Hepatocyte (in vitro differentiated cells): ENCODE data around the gene ZFAND2A. TPM values are rescaled to one million over a fixed set of nuclear protein-coding genes. Genes with fewer than 3 reads are reported as not detected.

Experiments used
- DNase-seq: peaks from one replicate; pipeline ENCODE4 v3.0.0-alpha.2; 2016; ENCODE audit warnings: low spot score
- H2AFZ ChIP-seq: fragments of 200-600 bp; sonication (generic); 2 replicates; pipeline ENCODE4 v1.6.0; 2016; ENCODE audit warnings: antibody characterized with exemption, mild to moderate bottlenecking
- H3K27ac ChIP-seq: fragments of 200-600 bp; sonication (generic); 2 replicates; pipeline ENCODE4 v1.5.1; 2016; ENCODE audit warnings: mild to moderate bottlenecking
- H3K27me3 ChIP-seq: fragments of 200-600 bp; sonication (generic); 2 replicates; pipeline ENCODE4 v1.6.1; 2016
- H3K36me3 ChIP-seq: fragments of 200-600 bp; sonication (generic); replicated peaks from 2 replicates; pipeline ENCODE4 v1.5.1; 2016; ENCODE audit warnings: low read depth; ENCODE audit not compliant: insufficient read depth
- H3K4me1 ChIP-seq: fragments of 200-600 bp; sonication (generic); 2 replicates; pipeline ENCODE4 v1.5.1; 2016; ENCODE audit warnings: mild to moderate bottlenecking, moderate library complexity; ENCODE audit not compliant: insufficient read depth
- H3K4me2 ChIP-seq: fragments of 200-600 bp; sonication (generic); 2 replicates; pipeline ENCODE4 v1.6.0; 2016
- H3K4me3 ChIP-seq: fragments of 200-600 bp; sonication (generic); 2 replicates; pipeline ENCODE4 v1.5.1; 2016; ENCODE audit warnings: mild to moderate bottlenecking
- H3K79me2 ChIP-seq: fragments of 200-600 bp; sonication (generic); 2 replicates; pipeline ENCODE4 v1.6.0; 2017; ENCODE audit warnings: mild to moderate bottlenecking
- H3K9me2 ChIP-seq: fragments of 200-600 bp; sonication (generic); replicated peaks from 2 replicates; pipeline ENCODE4 v1.6.0; 2017; ENCODE audit warnings: mild to moderate bottlenecking; ENCODE audit not compliant: insufficient read depth
- H3K9me3 ChIP-seq: fragments of 200-600 bp; sonication (generic); 2 replicates; pipeline ENCODE4 v1.5.1; 2016; ENCODE audit warnings: low read depth, mild to moderate bottlenecking
- H4K20me1 ChIP-seq: fragments of 200-600 bp; sonication (generic); 2 replicates; pipeline ENCODE4 v1.6.0; 2016; ENCODE audit warnings: mild to moderate bottlenecking; ENCODE audit not compliant: insufficient read depth, poor library complexity, severe bottlenecking
- CTCF ChIP-seq: fragments of 200-600 bp; sonication (generic); IDR thresholded peaks from 2 replicates; pipeline ENCODE4 v1.5.1; 2016; ENCODE audit warnings: antibody characterized with exemption, mild to moderate bottlenecking; ENCODE audit not compliant: poor library complexity
- EZH2 ChIP-seq: fragments of 200-600 bp; sonication (generic); IDR thresholded peaks from 2 replicates; pipeline ENCODE4 v1.6.1; 2016; ENCODE audit warnings: antibody characterized with exemption, mild to moderate bottlenecking, borderline replicate concordance
- EZH2phosphoT487 ChIP-seq: fragments of 200-600 bp; sonication (generic); IDR thresholded peaks from one replicate; pipeline ENCODE4 v1.6.1; 2018; ENCODE audit warnings: antibody characterized with exemption, mild to moderate bottlenecking, low read depth, moderate library complexity; ENCODE audit not compliant: unreplicated experiment, severe bottlenecking
- WGBS: methylation state at CpG from one replicate; pipeline ENCODE4 v1.1.6; 2016; ENCODE audit warnings: low lambda C conversion rate; ENCODE audit errors: missing lambda C conversion rate; 5-methylcytosine and 5-hydroxymethylcytosine counted together
- polyA plus RNA-seq: library from polyadenylated mRNA; unstranded; fragments of >200 nt; fragmentation: Nextera tagmentation; extraction: Ambion mirVana; gene quantifications from 2 replicates; pipeline ENCODE4 v1.2.1, GENCODE V29; 2016
- total RNA-seq: library from RNA; depleted of rRNA; stranded (reverse); fragments of >200 nt; gene quantifications from 2 replicates; pipeline ENCODE4 v1.2.3, GENCODE V29; 2014

The ZFAND2A gene
- total and polyA plus RNA-seq, 2 experiments from 2014 or later, result 35.4 to 54.3 TPM

GRCh38 chr7:1152492-1152891 is 7.5 kb downstream of the ZFAND2A start:
- Histone ChIP-seq H3K4me1 (peaks cover 4% of the 10 kb centered on the region), H3K27me3 (no peaks in the 10 kb centered on the region), H3K4me3 (no peak overlapping the region), H3K4me2 (no peak overlapping the region), H3K9me3 (no peaks in the 10 kb centered on the region), H2AFZ (no peak overlapping the region), H3K9me2 (no peaks in the 10 kb centered on the region), H4K20me1 (no peaks in the 10 kb centered on the region), H3K27ac (no peak overlapping the region), H3K36me3 (no peaks in the 10 kb centered on the region), H3K79me2 (peaks cover 15% of the 10 kb centered on the region)
- TF ChIP-seq CTCF (no peak), EZH2phosphoT487 (no peak), EZH2 (no peak)
- 97% methylated on average over 15 of the region's 15 CpGs for WGBS
- DNase-seq, result no peak

DNA sequence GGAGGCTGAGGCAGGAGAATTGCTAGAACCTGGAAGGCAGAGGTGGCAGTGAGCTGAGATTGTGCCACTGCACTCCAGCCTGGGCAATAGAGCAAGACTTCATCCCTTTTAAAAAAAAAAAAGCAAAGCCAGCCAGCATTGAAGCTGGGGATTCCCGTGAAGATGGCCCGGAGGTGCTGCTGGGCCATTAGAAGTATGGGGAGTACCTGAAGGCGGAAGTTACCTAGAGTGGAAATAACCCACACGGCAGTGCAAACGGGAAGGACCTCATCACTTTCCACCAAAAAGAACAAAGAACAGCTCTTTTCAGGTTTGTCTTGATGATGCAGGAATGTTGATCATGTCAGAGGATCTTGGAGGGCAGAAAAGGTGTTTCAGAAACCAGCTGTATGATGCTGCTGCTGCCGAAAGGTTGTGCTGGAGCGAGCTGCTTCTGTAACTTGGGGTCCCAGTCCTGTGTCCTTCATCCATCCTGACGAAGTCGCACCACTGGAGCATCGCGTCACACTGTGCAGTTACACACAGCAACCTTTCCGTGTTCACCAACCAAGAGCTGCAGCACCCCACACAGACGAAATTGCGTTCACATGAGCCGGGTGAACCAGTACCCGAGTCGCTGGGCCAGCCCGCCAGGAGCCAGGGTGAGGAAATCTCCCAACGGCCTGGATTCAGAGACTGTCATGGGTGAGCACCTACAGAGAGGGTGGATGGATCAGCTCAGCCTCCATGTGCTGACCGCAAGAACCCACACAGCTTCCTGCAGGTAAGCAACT is 8.2 kb downstream of the ZFAND2A start:
- no peaks in the 10 kb centered on the region for H3K4me1 ChIP-seq
- H3K27ac ChIP-seq, result no peak overlapping the region
- 97% methylated on average over 20 of the region's 20 CpGs for WGBS
- H3K36me3 ChIP-seq, result no peaks in the 10 kb centered on the region
- no peak overlapping the region for H2AFZ ChIP-seq
- H3K27me3 ChIP-seq, result no peaks in the 10 kb centered on the region
- no peaks in the 10 kb centered on the region for H3K9me2 ChIP-seq
- no peaks in the 10 kb centered on the region for H3K9me3 ChIP-seq
- H3K79me2 ChIP-seq, result peaks cover 11% of the 10 kb centered on the region
- TF ChIP-seq EZH2phosphoT487 (no peak), EZH2 (no peak), CTCF (no peak)
- H3K4me3 ChIP-seq, result no peak overlapping the region
- no peak overlapping the region for H3K4me2 ChIP-seq
- no peaks in the 10 kb centered on the region for H4K20me1 ChIP-seq
- DNase-seq, result no peak

DNA sequence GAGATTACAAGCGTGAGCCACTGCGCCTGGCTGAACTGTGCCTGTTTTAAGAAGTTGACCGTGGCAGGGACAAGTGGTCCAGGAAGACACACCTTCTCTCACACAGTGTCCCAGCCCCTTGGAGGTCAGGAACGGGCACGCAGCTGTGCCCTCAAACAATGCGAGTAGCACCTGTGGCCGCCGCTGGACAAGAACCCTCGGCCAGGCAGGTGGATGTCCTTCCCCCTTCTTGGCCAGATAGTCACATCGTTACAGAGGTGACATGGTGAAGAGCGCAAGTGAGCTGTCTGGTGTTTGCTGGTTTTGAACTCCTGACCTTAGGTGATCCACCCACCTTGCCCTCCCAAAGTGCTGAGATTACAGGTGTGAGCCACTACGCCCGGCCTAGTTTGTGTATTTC is 8.8 kb downstream of the ZFAND2A start:
- Histone ChIP-seq H3K4me1 (no peaks in the 10 kb centered on the region), H3K79me2 (peaks cover 11% of the 10 kb centered on the region), H3K27ac (no peak overlapping the region), H3K4me2 (no peak overlapping the region), H2AFZ (no peak overlapping the region), H3K36me3 (no peaks in the 10 kb centered on the region), H3K9me2 (no peaks in the 10 kb centered on the region), H4K20me1 (no peaks in the 10 kb centered on the region), H3K27me3 (no peaks in the 10 kb centered on the region), H3K9me3 (no peaks in the 10 kb centered on the region), H3K4me3 (no peak overlapping the region)
- no peak for DNase-seq
- no peak for TF ChIP-seq EZH2
- no peak for TF ChIP-seq CTCF
- TF ChIP-seq EZH2phosphoT487, result no peak
- WGBS, result 95% methylated on average over 13 of the region's 13 CpGs
